NB4 (cell line): ENCODE results near the gene OLIG3.

Source experiments
- CTCF ChIP-seq: IDR thresholded peaks from one replicate; pipeline ENCODE4 v1.5.1; 2012; ENCODE audit warnings: low read depth, low read length
- POLR2A ChIP-seq: IDR thresholded peaks from 2 replicates; pipeline ENCODE4 v1.6.1; 2011; ENCODE audit warnings: mild to moderate bottlenecking; ENCODE audit not compliant: insufficient read length; ENCODE audit errors: extremely low read depth

- no peak for TF ChIP-seq CTCF
- TF ChIP-seq POLR2A = no peak
These were observed 48.9 kb upstream of the OLIG3 start for GRCh38 chr6:137543114-137543513.
